ENCODE measurements around the gene NOX3. TPM values are rescaled to one million over a fixed set of nuclear protein-coding genes. Genes with fewer than 3 reads are reported as not detected.

NOX3 gene
- total and polyA plus RNA-seq, 10 of the 15 experiments (the other 5 are each of a cell fraction or from before 2014, with no cell fraction given): not detected

GRCh38 chr6:155381673-155382337 is 73.8 kb downstream of the NOX3 start (continued):
- TF ChIP-seq E2F8 (IDR thresholded peaks at IDR 0.05; ENCODE audit: low read depth, partially characterized antibody): no peak

GRCh38 chr6:155380666-155381332 is 74.8 kb downstream of the NOX3 start:
- Histone ChIP-seq H3K4me2 (ENCODE audit: control insufficient read depth, insufficient read depth) (no peak overlapping the region), H3K27ac (ENCODE audit: control insufficient read depth, insufficient read depth) (no peak overlapping the region), H2AFZ (ENCODE audit: control insufficient read depth, low read depth, low read length) (no peak overlapping the region), H3K79me2 (ENCODE audit: control insufficient read depth, insufficient read depth, low read length) (no peaks in the 10 kb centered on the region), H3K9me3 (replicated peaks; ENCODE audit: control insufficient read depth, insufficient read depth, low read length) (no peaks in the 10 kb centered on the region; the same call in 2 of the 3 replicates), H3K9ac (ENCODE audit: control insufficient read depth, insufficient read depth, low read length) (no peak overlapping the region), H4K20me1 (ENCODE audit: control insufficient read depth, insufficient read depth) (no peaks in the 10 kb centered on the region), H3K27me3 (replicated peaks in 1 of 2; ENCODE audit: control insufficient read depth in 2 of 2, insufficient read depth in 2 of 2, low read length in 1 of 2) (no peaks in the 10 kb centered on the region), H3K4me3 (no peak overlapping the region), H3K36me3 (ENCODE audit: control insufficient read depth in 2 of 2, insufficient read depth in 2 of 2, low read length in 1 of 2) (no peaks in the 10 kb centered on the region), H3K4me1 (ENCODE audit: control insufficient read depth, insufficient read depth, low read length) (peaks cover 10% of the 10 kb centered on the region)
- intact Hi-C loops (cut with micrococcal nuclease; ENCODE audit: unreplicated experiment) (no loop called here), in situ Hi-C loops (cut with MboI) (no loop called here)
- CTCF ChIA-PET: interaction anchor here (1.0 to 1.4 kb wide), 5 partner anchors 9 to 117 kb away, joined by 3 read pairs; no protein-coding TSS in a partner anchor
- BruUV-seq (replicated peaks): no TSS peak
- FAIRE-seq (no peak), DNase-seq (ENCODE audit: low read depth, low spot score) (no peak), ATAC-seq (no peak)
- SMC1A ChIA-PET (ENCODE audit: uncharacterized antibody, unreplicated experiment): interaction anchor here (0.6 to 1.5 kb wide), 5 partner anchors 10 to 148 kb away, joined by 3 to 5 read pairs (median 3); no protein-coding TSS in a partner anchor
- 85% methylated on average over 8 of the region's 8 CpGs for WGBS (ENCODE audit: insufficient coverage, insufficient replicate concordance, low lambda C conversion rate, missing lambda C conversion rate)
- RAD21 ChIA-PET (ENCODE audit: unreplicated experiment): interaction anchor here (0.9 kb wide), 1 partner anchor 92 kb away, joined by 3 read pairs; no protein-coding TSS in a partner anchor
- TF ChIP-seq FOXM1 (IDR thresholded peaks at IDR 0.05; ENCODE audit: low read depth, low read length) (no peak), TARDBP (IDR thresholded peaks at IDR 0.05; ENCODE audit: borderline replicate concordance) (no peak), MLLT1 (IDR thresholded peaks at IDR 0.05) (no peak), IKZF2 (IDR thresholded peaks at IDR 0.05) (no peak), RAD21 (IDR thresholded peaks at IDR 0.05; ENCODE audit: insufficient read depth, low read depth, low read length) (peak; percentile 38; the same call in 1 of the 2 replicates), MEF2A (IDR thresholded peaks at IDR 0.05; ENCODE audit: insufficient read depth, low read depth, low read length) (no peak), ATF2 (IDR thresholded peaks at IDR 0.05; ENCODE audit: low read length) (no peak), STAT3 (IDR thresholded peaks at IDR 0.05; ENCODE audit: low read depth, low read length) (no peak)
- POLR2A ChIA-PET: no interaction called here
